Smooth muscle cell of the brain vasculature (primary cell): ENCODE results near the gene LRRC2.
"Not testable (repeated sequence)": the region's sequence is repeated elsewhere in the genome, so short reads cannot be mapped to it uniquely, and the experiment has no call there.

Experiments
- DNase-seq: peaks from one replicate; pipeline ENCODE4 v3.0.0-alpha.2; 2012; ENCODE audit warnings: low read depth, low spot score

Gene LRRC2

DNA sequence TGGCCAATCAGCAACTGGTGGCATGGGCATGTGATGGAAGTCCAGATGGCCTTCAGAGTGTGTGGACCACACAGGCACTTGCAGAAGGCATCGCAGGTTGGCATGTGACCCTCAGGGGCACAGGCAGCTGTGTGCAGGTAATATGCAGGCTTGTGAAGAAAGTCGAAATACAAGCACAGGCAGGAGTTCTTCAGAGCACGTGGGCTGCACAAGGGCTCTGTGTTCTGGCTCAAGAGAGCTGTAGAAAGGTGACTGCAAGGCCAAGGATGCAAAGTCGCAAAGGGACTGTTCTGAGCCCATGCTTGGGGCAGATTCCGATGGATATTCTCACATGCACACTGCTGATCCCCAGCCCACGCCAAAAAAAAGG lies 8.3 kb downstream of the LRRC2 start:
- DNase-seq = no peak

DNA sequence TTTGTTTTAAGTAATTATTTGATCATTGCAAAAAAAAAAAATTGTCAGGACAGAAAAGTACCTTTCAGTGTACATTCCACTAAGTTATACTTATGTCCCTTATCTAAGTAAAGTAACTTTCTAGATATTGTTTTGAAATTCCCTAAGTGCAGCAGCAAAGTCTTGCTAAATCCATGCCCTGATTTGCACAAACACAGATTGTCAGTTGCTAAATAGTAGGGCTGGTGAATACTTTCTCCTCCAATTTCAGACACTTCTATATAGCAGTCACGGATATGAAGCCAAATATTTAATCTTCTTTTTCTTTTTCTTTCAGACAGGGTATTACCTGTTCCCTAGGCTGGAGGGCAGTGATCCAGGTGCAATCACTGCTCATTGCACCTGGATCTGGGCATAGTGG lies 12.9 kb downstream of the LRRC2 start:
- DNase-seq = no peak

DNA sequence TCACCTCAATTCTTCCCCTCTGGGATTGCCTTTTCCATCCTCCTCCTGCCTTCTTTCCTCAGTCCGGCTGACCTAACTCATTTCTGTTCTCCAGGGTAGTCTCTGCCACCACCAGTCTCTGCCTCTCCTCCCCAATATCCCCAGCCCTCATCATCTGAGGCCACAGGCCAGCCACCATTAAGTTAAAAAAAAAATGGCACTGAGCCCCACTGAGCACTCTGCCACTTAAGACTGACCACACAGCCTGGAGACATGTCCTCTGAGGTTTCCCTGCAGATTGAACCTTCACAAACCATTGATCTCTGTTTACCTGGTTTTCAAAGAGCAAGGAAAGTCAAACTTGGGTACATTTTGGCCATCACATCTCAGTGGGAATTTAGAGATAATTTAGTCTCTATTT lies 13.6 kb downstream of the LRRC2 start:
- no peak for DNase-seq

DNA sequence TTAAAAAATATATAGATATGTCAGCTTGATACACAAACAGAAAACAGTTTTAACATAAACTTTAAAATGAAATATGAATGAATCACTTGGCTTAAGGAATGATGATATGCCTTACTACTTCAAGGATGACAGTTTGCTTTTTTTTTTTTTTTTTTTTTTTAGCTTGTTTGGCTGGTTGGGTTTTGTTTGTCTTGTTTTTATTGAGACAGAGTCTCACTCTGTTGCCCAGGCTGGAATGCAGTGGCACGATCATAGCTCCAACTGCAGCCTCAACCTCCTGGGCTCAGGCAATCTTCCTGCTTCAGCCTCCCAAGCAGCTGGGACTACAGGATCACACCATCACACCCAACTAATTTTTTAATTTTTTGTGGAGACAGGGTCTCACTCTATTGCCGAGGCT lies 14.5 kb downstream of the LRRC2 start:
- no peak for DNase-seq

DNA sequence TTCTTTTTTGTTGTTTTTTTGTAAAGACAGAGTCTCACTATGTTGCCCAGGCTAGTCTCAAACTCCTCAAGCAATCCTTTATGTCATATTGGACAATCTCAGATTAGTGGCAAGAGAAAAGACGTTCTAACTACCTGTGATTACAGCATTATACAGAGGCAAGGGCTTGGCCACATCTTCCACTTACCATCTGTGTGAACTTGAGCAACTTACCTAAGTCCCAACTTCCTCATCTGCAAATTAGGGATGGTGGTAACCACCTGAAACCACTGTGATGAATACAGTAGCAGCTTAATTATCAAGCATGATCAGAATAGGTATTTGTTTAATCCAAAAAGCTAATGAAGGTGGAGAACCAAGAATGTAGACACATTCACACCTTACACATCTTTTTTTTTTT lies 16.1 kb downstream of the LRRC2 start:
- DNase-seq = no peak

DNA sequence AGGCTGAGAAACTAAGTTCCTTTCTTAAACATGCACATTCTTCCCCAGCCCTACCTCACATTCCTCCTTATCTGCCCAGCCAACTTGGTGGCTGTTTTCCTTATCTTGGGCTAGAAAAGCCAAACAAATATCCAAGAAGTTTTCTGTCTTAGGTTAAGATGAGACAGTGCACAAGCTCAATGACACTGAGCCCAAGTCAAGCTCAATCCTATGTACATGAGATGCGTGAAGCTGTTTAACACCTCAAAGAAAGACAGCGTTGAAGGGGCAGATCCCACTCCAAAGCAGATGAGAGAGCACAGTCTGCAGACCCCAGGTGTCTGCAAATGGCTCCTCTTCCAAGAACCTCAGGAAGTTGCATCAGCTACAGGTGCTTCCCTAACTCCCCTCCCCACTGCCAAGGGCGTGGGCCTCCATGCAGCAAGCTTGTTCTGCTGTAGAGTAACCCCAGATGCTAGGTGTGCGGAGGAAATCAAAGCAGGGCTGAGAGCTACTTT lies 16.6 kb downstream of the LRRC2 start:
- no peak for DNase-seq

DNA sequence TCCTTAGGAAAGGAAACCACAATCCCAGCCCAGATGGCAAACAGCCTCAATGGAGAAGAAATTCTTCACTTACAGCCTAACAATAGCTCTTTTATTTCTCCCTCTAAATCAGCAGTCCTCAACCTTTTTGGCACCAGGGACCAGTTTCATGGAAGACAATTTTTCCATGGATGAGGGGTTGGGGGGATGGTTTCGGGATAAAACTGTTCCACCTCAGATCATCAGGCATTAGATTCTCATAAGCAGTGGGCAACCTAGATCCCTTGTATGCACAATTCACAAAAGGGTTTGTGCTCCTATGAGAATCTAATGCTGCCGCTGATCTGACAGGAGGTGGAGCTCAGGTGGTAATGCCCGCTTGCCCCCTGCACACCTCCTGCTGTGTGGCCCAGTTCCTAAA lies 17.5 kb downstream of the LRRC2 start:
- DNase-seq = not testable (repeated sequence)

DNA sequence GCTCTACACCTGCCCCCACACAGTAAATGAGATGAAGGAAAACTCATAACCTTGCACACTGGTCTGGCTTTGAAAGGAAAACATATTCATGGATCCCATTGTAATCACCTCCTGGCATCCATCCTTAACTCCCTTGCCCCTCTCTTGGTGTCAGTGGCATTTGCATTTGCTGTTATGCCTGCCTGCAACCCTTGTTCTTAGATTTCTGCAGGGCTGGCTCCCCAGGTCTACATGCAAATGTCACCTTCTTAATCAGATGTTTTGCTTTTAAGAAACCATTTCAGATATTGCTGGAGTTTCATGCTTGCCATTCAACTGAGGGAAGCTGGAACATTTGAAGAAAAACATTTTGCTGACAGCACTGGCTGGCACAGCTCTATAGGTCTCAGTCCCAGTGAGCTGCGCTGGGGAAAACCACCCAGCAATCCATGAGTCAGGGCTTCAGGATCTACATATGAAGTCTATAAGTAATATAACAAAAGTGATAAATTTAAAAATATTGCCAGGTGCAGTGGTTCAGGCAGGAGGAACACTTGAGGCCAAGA lies 19.1 kb downstream of the LRRC2 start:
- no peak for DNase-seq

DNA sequence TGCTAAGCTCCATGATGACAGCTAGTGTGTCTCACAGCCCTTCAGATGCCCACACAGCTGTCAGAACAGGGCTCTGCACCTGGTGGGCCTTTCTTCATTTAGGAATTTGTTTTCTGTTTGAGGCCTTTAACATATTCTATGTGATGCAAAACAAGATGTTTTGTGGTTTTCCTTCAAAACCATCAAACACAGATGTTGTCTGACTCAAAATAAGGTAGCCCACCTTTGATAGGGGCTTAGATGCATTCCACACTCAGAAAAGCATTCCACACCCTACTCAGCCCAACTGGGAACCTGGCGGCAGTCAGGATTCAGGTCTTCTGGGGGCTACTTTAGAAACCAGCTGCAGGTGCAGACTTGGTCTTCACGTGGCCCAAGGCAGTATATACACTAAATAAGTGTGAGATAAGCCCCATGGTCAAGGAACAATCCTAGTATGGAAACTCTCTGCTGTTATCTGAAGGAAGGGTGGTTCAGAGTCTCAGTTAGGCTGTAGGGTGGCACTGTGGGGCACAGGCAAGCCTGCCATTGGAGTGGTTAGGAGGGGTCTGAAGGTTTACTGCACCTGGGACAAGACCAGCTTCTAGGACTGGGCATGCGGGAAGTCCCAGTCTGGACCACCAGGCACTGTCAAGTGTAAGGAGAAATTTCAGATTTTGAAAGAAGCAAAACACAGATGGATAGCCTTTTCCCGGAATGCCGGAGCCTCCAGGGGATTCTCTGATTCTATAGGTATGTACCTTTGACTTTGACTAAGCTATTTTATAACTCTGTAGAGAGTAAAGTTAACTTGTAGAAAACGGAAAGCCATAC lies 20.1 kb downstream of the LRRC2 start:
- DNase-seq = no peak

DNA sequence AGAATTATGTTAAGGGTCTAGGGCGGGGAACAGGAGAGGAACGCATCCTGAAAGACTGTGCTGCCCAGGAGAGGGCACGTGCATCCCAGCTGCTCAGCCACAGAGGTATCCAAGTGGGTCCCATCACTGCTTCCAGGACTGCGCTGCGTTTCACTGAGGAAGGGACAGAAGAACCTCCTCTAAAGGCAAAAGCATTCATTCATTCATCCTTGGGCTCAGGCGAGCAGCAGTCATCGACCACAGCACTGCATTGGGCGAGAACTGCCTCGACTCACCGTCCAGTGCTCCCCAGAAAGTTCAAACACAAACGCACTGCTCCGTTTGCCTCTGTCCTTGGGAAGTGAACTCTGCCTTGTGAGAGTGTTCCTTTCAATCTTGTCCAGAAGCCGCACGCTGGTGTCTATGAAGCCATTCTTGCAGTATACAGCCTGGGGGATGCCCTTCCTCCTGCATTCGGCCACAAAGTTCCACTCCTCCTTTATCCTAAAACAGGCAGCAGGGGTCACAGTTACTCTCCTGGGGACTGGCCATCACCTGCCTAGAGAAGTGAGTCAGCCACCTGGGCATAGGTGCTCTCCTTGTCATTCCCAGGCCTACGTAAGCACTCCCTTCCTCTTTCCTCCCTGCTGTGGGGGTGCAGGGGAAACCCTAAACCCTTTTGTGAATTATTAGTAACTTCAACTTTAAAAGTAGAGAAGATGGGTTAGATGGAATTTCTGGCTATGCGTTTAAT lies 21.2 kb downstream of the LRRC2 start:
- no peak for DNase-seq

DNA sequence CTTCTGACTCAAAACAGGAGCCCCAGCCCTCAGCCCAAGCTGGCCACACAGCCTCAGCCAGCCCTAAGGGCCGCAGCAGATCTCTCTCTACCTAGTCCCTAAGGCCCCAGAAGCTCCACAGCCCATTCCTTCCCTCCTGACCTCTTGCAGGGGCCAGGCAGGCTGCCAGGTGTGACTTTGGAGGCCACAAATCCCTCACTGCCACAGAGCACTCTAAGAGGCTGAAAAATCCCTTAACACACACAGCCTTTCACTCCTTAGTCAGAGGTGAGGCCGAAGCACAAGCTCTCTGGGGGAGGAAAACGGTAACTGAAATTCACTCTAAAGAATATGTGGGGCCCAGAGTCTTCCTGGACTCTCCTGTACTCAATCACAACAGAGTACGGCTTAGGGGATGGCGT lies 23.3 kb downstream of the LRRC2 start:
- no peak for DNase-seq

DNA sequence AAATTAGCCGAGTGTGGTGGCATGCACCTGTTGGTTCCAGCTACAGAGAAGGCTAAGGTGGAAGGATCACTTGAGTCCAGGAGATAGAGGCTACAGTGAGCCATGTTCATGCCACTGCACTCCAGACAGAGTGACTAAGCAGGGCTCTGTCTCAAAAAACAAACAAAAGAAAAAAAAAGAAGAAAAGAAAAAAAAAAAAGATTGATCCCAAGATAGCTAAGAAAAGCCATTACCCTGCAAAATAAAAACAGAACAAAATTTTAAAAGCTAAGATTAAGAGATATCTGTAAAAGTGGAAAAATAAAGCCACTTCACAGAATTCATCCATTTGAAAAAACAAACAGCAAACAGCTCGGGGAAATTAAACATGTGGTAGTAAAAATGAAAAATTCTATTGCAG lies 23.8 kb downstream of the LRRC2 start:
- DNase-seq = no peak

DNA sequence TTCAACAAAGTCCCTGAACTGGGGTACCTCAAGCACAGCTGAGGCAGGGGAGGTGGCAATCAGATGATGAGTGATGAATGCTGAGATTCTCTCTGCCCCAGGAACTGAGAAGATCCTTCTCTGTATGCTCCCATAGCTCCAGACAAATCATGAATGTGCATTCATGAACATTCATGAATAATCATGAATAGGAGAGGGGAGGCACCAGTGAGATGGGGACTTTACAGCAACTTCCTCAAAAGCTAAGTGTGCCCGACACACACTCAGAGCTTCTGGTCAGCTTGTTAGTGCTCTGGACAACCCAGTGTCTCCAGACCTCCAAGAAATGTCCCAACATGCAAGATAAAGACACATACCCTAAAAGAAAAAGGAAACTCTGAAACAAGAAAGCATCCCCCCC lies 24.3 kb downstream of the LRRC2 start:
- DNase-seq = no peak

DNA sequence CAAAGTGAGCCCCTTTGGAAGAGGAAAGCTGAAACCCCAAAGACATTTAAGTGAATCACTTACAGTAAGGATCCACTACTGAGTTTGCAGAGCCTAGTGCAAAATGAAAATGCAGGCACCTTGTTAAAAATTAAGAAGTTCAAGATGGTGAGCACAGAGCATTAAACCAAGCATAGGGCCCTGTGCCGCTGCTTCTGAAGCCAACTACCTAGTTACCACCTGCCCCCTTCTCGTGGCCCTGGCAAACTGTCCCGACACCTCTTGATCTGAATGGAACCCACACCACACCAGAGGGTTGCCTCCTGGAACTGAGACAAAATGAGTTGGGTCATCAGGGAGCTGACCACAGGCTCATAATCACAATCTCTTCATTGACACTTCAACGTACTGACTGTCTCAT lies 25.6 kb downstream of the LRRC2 start:
- no peak for DNase-seq

DNA sequence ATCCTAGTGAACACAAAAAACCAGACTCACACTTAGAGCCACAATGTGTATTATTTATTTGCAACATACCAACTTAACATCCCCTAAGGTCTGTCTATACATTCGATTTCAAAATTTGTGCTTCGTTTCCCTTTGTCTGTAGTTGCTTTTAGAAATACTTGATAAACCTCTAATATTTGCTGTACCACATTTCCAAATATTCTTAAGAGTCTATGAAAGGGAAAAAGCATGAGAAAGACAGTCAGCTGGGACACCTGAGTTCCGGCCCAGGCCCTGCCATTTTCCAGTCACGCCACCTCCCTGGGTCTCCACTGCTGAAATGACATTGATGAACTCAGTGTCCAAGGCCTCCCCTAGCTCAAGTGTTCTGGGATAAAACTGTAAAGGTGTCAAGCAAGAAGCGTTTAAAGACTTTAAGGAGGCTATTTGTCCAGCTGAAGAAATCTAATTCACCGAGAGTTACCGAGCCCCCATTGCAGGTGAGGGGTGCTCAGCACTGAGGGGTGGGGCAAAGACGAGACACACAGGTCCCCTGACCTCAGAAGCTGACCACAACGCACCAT lies 26.6 kb downstream of the LRRC2 start:
- DNase-seq = no peak

DNA sequence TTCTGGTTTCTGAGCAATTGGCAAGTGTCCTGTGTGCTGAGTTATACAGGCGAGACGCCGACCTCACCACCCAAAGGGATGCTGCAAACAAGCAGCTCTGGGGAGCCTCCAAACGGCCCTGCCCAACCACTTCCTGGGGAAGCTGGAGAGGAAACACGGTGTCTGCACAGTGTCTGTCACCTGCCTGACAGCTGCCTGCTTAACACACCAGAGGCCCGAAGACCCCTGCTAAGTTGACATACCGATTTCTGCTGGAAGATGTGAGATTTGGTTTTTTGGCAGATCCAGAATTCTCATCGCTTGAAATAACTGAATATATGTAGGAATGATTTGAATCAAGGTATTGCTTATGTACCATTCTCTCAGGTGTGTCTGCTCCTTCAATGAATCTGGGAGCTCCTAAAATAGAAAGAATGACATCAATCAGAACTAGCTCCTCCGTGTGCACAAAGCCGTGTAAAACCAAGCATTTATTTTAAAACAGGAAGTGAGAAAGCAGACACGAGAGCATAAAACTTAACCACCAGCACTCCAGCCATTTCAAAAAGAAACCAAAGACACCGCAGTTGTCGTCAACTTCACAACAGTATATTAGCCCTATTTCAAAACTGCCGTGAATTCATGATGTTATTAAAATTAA lies 27.2 kb downstream of the LRRC2 start:
- no peak for DNase-seq

DNA sequence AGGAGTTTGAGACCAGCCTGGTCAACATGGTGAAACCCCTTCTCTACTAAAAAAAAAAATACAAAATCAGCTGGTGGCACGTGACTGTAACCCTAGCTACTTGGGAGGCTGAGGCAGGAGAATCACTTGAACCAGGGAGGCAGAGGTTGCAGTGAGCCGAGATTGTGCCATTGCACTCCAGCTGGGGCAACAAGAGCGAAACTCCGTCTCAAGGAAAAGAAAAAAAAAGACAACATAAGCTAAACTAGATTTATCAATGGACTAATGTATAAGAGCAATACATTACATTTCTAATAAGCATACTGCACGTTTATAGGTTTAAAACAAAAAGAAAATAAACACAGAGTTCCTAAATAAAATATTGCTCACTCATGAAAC lies 27.7 kb downstream of the LRRC2 start:
- not testable (repeated sequence) for DNase-seq

DNA sequence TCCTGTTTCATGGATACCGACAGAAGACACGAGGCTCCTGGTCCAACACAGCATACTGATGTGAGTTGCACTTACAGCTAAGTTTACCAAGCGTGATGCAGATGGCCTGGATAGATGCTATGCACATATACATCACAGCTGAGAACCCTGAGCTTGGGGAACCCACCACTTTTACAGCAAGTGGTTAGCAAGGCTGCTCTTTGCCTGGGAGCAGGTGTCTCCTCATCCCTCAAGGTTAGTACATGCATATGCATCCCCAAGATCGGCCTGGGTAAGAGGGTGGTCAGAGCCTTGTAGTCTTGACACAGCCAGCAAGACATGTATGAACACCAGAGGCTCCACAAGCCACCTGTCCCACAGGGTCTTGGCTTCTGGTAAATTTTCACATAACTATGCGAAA lies 28.3 kb downstream of the LRRC2 start:
- DNase-seq = no peak

DNA sequence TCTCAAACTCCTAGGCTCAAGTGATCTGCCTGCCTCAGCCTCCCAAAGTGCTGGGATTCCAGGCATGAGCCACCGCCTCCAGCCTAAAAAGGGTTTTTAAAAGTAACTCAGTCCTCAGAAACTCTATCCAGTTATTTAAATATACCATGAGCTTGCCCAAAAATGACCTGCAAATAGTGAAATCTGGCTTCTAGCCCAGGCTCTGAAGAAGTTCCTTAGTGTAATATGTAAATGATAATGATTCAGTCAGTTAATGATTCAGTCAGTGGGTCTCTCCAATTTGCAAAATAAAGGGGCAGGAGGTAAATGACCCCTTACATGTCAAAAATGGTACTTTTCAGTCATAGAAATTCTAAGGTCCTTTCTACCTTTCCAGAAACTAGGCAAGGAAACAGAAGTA lies 28.8 kb downstream of the LRRC2 start:
- no peak for DNase-seq

DNA sequence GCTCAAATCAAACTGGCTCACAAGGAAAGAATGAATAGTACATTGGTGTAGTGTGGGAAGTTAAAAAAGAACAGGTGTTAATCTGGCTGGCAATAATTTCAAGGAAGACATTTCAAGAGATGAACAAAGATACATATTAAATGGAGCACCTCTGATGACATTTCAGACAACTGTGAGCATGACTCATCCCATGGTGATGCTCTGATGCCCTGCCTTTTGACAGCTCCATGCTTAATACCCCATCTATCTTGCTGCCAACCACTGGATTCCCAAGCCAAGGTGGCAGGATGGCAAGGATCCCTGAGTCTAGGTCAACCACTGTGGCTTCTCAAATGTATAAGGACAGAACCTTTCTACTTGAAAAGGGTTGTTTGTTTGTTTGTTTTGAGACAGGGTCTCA lies 29.3 kb downstream of the LRRC2 start:
- DNase-seq = no peak

DNA sequence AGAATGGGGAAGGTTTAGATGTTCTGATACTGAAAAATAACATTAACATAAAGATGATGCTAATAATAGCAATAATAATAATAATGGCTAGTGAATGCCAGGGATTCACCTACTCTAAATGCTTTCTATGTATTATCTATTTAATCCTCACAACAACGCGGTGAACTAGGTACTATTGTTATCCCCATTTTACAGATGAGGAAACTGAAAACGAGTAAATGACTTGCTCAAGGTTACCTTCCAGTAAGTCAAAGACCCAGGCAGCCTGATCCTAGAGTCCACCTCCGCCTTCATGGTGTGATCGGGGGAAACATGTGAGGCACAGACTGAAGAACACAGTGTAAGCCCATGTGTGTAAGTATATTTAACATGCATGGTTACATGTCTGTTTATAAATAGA lies 30.4 kb downstream of the LRRC2 start:
- no peak for DNase-seq

DNA sequence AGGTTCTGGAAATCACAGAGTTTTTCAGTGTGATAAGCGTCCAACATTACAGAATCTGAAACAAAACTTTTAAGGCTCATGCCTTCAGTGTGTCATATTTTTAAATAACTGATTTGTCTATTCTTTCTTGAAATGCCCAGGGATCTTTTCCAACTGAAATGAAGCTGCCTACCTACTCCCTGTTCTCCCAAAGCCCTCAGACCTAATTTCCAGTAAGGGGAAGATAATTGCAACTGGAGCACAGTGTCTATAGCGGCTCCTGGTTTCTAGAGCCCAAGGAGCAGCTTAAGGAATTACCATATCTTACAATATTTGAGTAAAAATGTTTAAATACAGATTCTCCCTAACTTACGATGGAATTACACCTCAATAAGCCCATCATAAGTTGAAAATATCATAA lies 33.0 kb downstream of the LRRC2 start:
- no peak for DNase-seq
